H1 (cell line): ENCODE data around the gene MIR17HG. TPM values are rescaled to one million over a fixed set of nuclear protein-coding genes. Genes with fewer than 3 reads are reported as not detected.

Source experiments
- CHD2 ChIP-seq: IDR thresholded peaks from 2 replicates; pipeline ENCODE4 v1.6.1; 2012; ENCODE audit warnings: low read length, improper control_type of control experiment
- JUND ChIP-seq: IDR thresholded peaks from 2 replicates; pipeline ENCODE4 v1.6.1; 2011; ENCODE audit warnings: mild to moderate bottlenecking, improper control_type of control experiment, low read length
- NANOG ChIP-seq: IDR thresholded peaks from 2 replicates; pipeline ENCODE4 v1.6.1; 2011; ENCODE audit warnings: low read length, low read depth, mild to moderate bottlenecking, inconsistent platforms; ENCODE audit not compliant: insufficient read depth, poor library complexity, severe bottlenecking
- SP2 ChIP-seq: IDR thresholded peaks from 2 replicates; pipeline ENCODE4 v1.6.1; 2012; ENCODE audit warnings: mild to moderate bottlenecking, low read length, inconsistent platforms
- SUZ12 ChIP-seq: fragments of 200-600 bp; sonication (generic); IDR thresholded peaks from 2 replicates; pipeline ENCODE4 v1.6.1; 2012; ENCODE audit warnings: mild to moderate bottlenecking, inconsistent platforms, low read length, moderate library complexity, mixed read lengths
- USF2 ChIP-seq: IDR thresholded peaks from 2 replicates; pipeline ENCODE4 v1.6.1; 2011; ENCODE audit warnings: low read length, improper control_type of control experiment
- polyA plus RNA-seq, 7 experiments: library from polyadenylated mRNA; depleted of rRNA in 3 of 7; stranded (reverse) in 5 of 7; unstranded in 2 of 7; fragments of >200 nt in 5 of 7; fragments of 200-250 nt in 2 of 7; gene quantifications; 1 replicate in 5 of 7; 2 replicates in 1 of 7; 4 replicates in 1 of 7; pipeline versions ENCODE4 v1.2.1 to v1.2.3, GENCODE V29; 2011 to 2013; ENCODE audit warnings: missing spikeins in 2 of 7, mixed read lengths in 2 of 7
- total RNA-seq: library from RNA; stranded (reverse); fragmentation: NEBNext Ultra II Directional; extraction: Animal tissue kit (Norgen Biotek cat#: 25700); gene quantifications from 2 replicates; pipeline ENCODE4 v1.2.1, GENCODE V29; 2021

The MIR17HG gene
- total and polyA plus RNA-seq, 2 of the 8 experiments (the other 6 are each of a cell fraction or from before 2014, with no cell fraction given): 11.5 to 36.9 TPM

- TF ChIP-seq USF2: no peak
- no peak for TF ChIP-seq SUZ12
- no peak for TF ChIP-seq JUND
- TF ChIP-seq NANOG: no peak
- TF ChIP-seq CHD2: no peak
- TF ChIP-seq SP2: no peak
These were observed 42.7 kb upstream of the MIR17HG start (continued) for GRCh38 chr13:91304741-91305140.
